Body of pancreas (tissue), 4 donors: ENCODE results near the gene SH2D5. TPM values are rescaled to one million over a fixed set of nuclear protein-coding genes. Genes with fewer than 3 reads are reported as not detected.

Source experiments
- ATAC-seq: fragments of 150-250 bp; one replicate; pipeline ENCODE4 v1.9.1; 2016
- DNase-seq, 4 donors: peaks; one replicate each; pipeline ENCODE4 v3.0.0-alpha.2; 2019
- H3K27ac ChIP-seq, 4 donors: fragments of 200-600 bp; sonication (generic); 1 replicate in 3 of 4; 2 replicates in 1 of 4; pipeline versions ENCODE4 v1.5.1 to v1.6.1; 2016 to 2019; ENCODE audit warnings: mild to moderate bottlenecking in 1 of 4, mixed read lengths in 1 of 4, moderate library complexity in 1 of 4
- H3K27me3 ChIP-seq, 2 donors: fragments of 200-600 bp; sonication (generic); one replicate each; pipeline ENCODE4 v1.6.0; 2016; ENCODE audit warnings: mild to moderate bottlenecking in 1 of 2
- H3K36me3 ChIP-seq, 2 donors: fragments of 200-600 bp; sonication (generic); replicated peaks in 1 of 2; 2 replicates each; pipeline ENCODE4 v1.5.1; 2016; ENCODE audit warnings: low read depth in 2 of 2; ENCODE audit not compliant: insufficient read depth in 1 of 2
- H3K4me1 ChIP-seq: fragments of 200-600 bp; sonication (generic); one replicate; pipeline ENCODE4 v1.6.0; 2016
- H3K4me3 ChIP-seq, 2 donors: fragments of 200-600 bp; sonication (generic); 1 replicate in 1 of 2; 2 replicates in 1 of 2; pipeline ENCODE4 v1.5.1; 2016 to 2019
- H3K9me3 ChIP-seq, 3 donors: fragments of 200-600 bp; sonication (generic); 1 replicate in 2 of 3; 2 replicates in 1 of 3; pipeline ENCODE4 v1.5.1; 2016
- POLR2A ChIP-seq, 3 donors: fragments of 450-650 bp; IDR thresholded peaks; one replicate each; pipeline ENCODE4 v1.6.1; 2016; ENCODE audit warnings: antibody characterized with exemption in 3 of 3, mild to moderate bottlenecking in 2 of 3
- WGBS, 2 donors: methylation state at CpG; one replicate each; pipeline ENCODE4 v1.1.5; 2017; 5-methylcytosine and 5-hydroxymethylcytosine counted together
- intact Hi-C: fragments of 100-400 bp; cut with DNase I; formaldehyde crosslinking; loops from one replicate; pipeline ENCODE4 v1.15.1; 2023
- total RNA-seq, 2 donors: library from RNA; depleted of rRNA; stranded (reverse); fragments of >200 nt; gene quantifications; one replicate each; pipeline ENCODE4 v1.1.0, GENCODE V29; 2016
- TF ChIP-seq, protein P1 (sequence below), 7 experiments: fragments of 450-650 bp in 4 of 7; fragments of 200-600 bp in 3 of 7; sonication (generic) in 3 of 7; IDR thresholded peaks; one replicate each; pipeline ENCODE4 v1.5.1; 2016 to 2019; ENCODE audit warnings: antibody characterized with exemption in 7 of 7

SH2D5 gene
- total RNA-seq, result not detected

- Histone ChIP-seq H3K27me3 (peaks cover 0 to 3% of the 10 kb centered on the region in 2 donors), H3K4me1 (peaks cover 24% of the 10 kb centered on the region), H3K4me3 (peak within 1 kb of the TSS; percentile 18 to 25), H3K9me3 (no peaks in the 10 kb centered on the region), H3K36me3 (peaks cover 0 to 2% of the 10 kb centered on the region in 2 donors), H3K27ac (peak within 1 kb of the TSS in 3 of 4 donors; percentile 22 to 58 (median 31))
- 0 to 1% methylated on average over 17 to 38 of the region's 38 CpGs for WGBS, 2 donors
- peak; percentile 85 for ATAC-seq
- intact Hi-C loops, result no loop called here
- no peak for TF ChIP-seq POLR2A (IDR thresholded peaks at IDR 0.05)
- TF ChIP-seq, protein P1, sequence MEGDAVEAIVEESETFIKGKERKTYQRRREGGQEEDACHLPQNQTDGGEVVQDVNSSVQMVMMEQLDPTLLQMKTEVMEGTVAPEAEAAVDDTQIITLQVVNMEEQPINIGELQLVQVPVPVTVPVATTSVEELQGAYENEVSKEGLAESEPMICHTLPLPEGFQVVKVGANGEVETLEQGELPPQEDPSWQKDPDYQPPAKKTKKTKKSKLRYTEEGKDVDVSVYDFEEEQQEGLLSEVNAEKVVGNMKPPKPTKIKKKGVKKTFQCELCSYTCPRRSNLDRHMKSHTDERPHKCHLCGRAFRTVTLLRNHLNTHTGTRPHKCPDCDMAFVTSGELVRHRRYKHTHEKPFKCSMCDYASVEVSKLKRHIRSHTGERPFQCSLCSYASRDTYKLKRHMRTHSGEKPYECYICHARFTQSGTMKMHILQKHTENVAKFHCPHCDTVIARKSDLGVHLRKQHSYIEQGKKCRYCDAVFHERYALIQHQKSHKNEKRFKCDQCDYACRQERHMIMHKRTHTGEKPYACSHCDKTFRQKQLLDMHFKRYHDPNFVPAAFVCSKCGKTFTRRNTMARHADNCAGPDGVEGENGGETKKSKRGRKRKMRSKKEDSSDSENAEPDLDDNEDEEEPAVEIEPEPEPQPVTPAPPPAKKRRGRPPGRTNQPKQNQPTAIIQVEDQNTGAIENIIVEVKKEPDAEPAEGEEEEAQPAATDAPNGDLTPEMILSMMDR (IDR thresholded peaks at IDR 0.05), result peak in 4 of 7 experiments; percentile 43 to 52 (median 46)
- peak; percentile 69 to 86 (median 86) for DNase-seq
Observed at GRCh38 chr1:20732588-20733359, at the start of gene SH2D5. SH2D5 (minus strand) TSS chr1:20732703; CDS start chr1:20728044, 4,659 bp downstream.

- H3K4me3 ChIP-seq, result no peak overlapping the region
- TF ChIP-seq POLR2A (IDR thresholded peaks at IDR 0.05), result no peak
- TF ChIP-seq, protein P1 (IDR thresholded peaks at IDR 0.05), result no peak
- no peaks in the 10 kb centered on the region for H3K9me3 ChIP-seq
- H3K4me1 ChIP-seq, result peaks cover 12% of the 10 kb centered on the region
- intact Hi-C loops, result no loop called here
- 84 to 85% methylated on average over 4 of the region's 4 CpGs for WGBS, 2 donors
- DNase-seq (no peak), ATAC-seq (no peak)
- no peak overlapping the region for H3K27ac ChIP-seq
- H3K36me3 ChIP-seq, result peaks cover 8 to 28% of the 10 kb centered on the region in 2 donors
- H3K27me3 ChIP-seq, result no peaks in the 10 kb centered on the region
Observed at GRCh38 chr1:20775700-20776099, 43.2 kb upstream of the SH2D5 start.

GRCh38 chr1:20771780-20772179 lies 39.3 kb upstream of the SH2D5 start:
- Histone ChIP-seq H3K4me3 (no peak overlapping the region), H3K36me3 (peaks cover 22 to 53% of the 10 kb centered on the region in 2 donors), H3K9me3 (no peaks in the 10 kb centered on the region), H3K4me1 (peaks cover 4% of the 10 kb centered on the region), H3K27me3 (no peaks in the 10 kb centered on the region), H3K27ac (no peak overlapping the region)
- no peak for TF ChIP-seq POLR2A (IDR thresholded peaks at IDR 0.05)
- TF ChIP-seq, protein P1 (IDR thresholded peaks at IDR 0.05), result no peak
- ATAC-seq (no peak), DNase-seq (no peak)
- 83 to 87% methylated on average over 3 of the region's 3 CpGs for WGBS, 2 donors
- intact Hi-C loops, result no loop called here

- H3K27ac ChIP-seq, result no peak overlapping the region
- peaks cover 33 to 59% of the 10 kb centered on the region in 2 donors for H3K36me3 ChIP-seq
- no peak for ATAC-seq
- intact Hi-C loops, result no loop called here
- no peak for DNase-seq
- WGBS, 2 donors, result 90 to 95% methylated on average over 6 of the region's 6 CpGs
- TF ChIP-seq, protein P1 (IDR thresholded peaks at IDR 0.05), result no peak
- no peak for TF ChIP-seq POLR2A (IDR thresholded peaks at IDR 0.05)
- no peaks in the 10 kb centered on the region for H3K27me3 ChIP-seq
- no peaks in the 10 kb centered on the region for H3K9me3 ChIP-seq
- H3K4me3 ChIP-seq, result no peak overlapping the region
- no peaks in the 10 kb centered on the region for H3K4me1 ChIP-seq
Observed at GRCh38 chr1:20770314-20771087, 38.0 kb upstream of the SH2D5 start.
